ENCODE results near the gene CLASRP.
"Not testable (repeated sequence)": the region's sequence is repeated elsewhere in the genome, so short reads cannot be mapped to it uniquely, and the experiment has no call there.

CLASRP gene

DNA sequence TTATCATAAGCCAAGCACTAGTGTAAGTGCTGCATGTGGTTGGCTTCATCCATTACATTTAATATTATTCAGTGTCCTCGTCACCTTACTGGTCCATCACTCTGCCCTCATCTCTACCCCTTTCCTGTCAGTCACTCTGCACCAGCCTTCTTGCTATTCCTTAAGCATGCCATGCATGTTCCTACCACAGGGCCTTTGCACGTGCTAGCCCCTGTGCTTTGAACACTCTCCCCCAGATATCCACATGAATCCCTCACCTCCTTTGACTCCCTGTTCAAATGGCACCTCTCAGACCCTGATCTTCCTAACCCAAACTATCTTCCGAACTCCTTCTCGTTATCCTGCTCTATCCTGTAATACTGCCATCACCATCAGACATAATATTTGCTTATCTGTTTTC, 40.8 kb upstream of the CLASRP start:
- no peak overlapping the region for H3K4me3 ChIP-seq (ENCODE audit: low read depth, low read length)
- TF ChIP-seq, protein P1, sequence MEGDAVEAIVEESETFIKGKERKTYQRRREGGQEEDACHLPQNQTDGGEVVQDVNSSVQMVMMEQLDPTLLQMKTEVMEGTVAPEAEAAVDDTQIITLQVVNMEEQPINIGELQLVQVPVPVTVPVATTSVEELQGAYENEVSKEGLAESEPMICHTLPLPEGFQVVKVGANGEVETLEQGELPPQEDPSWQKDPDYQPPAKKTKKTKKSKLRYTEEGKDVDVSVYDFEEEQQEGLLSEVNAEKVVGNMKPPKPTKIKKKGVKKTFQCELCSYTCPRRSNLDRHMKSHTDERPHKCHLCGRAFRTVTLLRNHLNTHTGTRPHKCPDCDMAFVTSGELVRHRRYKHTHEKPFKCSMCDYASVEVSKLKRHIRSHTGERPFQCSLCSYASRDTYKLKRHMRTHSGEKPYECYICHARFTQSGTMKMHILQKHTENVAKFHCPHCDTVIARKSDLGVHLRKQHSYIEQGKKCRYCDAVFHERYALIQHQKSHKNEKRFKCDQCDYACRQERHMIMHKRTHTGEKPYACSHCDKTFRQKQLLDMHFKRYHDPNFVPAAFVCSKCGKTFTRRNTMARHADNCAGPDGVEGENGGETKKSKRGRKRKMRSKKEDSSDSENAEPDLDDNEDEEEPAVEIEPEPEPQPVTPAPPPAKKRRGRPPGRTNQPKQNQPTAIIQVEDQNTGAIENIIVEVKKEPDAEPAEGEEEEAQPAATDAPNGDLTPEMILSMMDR (IDR thresholded peaks at IDR 0.05; ENCODE audit: borderline replicate concordance, insufficient read depth, low read depth, low read length), result no peak

- not testable (repeated sequence) for H3K4me3 ChIP-seq (ENCODE audit: low read depth, low read length)
Measured at GRCh38 chr19:44999131-44999925, 39.5 kb upstream of the CLASRP start.

- H3K4me3 ChIP-seq (ENCODE audit: low read depth, low read length), result not testable (repeated sequence)
Measured at GRCh38 chr19:45000665-45001064, 38.2 kb upstream of the CLASRP start.

DNA sequence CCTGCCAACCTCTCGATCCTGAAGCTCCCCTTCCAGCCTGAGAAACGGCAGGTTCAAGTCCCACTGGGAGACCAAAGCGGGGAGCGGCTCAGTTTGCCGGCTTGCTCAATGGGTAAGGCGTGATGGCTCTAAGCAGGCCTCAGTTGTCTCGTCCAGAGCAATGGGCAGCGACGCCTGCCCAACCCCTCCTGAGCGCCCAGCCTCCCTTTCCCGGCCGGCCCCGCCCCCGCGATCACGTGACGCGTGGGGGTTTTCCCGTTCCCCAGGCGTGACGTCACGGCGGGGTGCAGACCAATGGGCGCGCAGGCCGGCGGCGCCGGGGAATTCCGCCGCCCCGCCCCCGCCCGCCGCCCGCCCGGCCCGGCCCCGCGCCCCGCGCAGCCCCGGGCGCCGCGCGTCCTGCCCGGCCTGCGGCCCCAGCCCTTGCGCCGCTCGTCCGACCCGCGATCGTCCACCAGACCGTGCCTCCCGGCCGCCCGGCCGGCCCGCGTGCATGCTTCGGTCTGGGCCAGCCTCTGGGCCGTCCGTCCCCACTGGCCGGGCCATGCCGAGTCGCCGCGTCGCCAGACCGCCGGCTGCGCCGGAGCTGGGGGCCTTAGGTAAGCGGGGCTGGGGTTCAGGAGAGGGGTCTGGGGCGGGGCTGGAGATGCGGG, 37.6 kb upstream of the CLASRP start, which contains the start of gene RELB:
TSS of gene RELB (plus strand) at position 378 of the 653 bp plus-strand sequence. CDS start at position 494, 116 bp downstream.
- H3K4me3 ChIP-seq (ENCODE audit: low read depth, low read length), result peak within 1 kb of the TSS; percentile 75
- TF ChIP-seq, protein P1 (IDR thresholded peaks at IDR 0.05; ENCODE audit: borderline replicate concordance, insufficient read depth, low read depth, low read length), result no peak

DNA sequence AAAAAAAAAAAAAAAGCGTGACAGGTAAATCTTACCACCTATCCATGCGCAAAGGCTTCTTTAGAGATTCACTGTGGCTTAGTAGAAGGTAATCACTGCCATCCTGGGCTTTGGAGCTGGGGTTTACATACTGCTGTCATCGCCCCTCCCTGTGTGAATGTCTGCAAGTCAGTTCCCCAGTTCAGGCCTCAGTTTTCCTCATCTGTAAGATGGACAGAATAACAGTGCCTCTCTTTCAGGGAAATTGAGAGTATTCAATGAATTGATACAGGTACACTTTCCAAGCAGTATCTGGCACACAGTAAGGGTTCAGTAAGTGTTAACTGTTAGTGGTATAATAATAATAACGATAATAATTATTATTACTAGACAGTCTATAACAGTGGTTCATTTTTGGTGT, 35.4 kb upstream of the CLASRP start:
- TF ChIP-seq, protein P1 (IDR thresholded peaks at IDR 0.05; ENCODE audit: borderline replicate concordance, insufficient read depth, low read depth, low read length), result no peak
- no peak overlapping the region for H3K4me3 ChIP-seq (ENCODE audit: low read depth, low read length)

DNA sequence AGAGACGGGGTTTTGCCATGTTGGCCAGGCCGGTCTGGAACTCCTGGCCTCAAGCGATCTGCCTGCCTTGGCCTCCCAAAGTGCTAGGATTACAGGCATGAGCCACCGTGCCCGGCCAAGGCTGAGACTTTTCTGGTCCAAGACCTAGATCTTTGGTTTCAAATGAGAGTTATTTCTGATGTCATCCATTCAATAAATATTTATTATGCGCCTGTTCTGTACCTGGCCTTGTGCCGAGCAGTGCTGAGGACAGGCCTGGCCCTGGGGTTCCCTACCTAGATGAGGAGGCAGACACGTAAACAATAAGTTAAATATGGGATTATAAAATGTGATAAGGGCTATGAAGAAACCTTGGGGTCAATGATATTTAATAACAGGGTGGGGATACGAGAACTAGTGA, 33.1 kb upstream of the CLASRP start:
- TF ChIP-seq, protein P1 (IDR thresholded peaks at IDR 0.05; ENCODE audit: borderline replicate concordance, insufficient read depth, low read depth, low read length), result no peak
- no peak overlapping the region for H3K4me3 ChIP-seq (ENCODE audit: low read depth, low read length)

DNA sequence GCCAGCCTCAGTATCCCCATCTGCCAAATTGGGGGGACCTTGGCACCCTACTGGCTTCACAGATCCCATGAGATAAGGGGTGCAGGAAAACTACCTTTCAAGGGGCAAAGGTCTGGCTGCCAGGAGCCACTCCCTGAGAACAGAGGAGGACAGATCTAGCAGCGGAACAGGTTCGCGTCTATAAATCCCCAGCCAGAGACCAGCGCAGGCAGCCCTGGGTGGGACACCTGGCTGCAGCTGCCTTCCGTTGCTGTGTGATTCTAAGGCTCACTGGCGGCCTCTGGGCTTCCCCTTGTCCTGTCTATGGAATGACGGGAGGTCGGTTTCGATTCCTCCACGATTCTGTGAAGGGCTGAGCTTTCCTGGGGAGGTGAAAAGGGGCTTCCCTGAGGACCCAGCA, 30.3 kb upstream of the CLASRP start:
- TF ChIP-seq, protein P1 (IDR thresholded peaks at IDR 0.05; ENCODE audit: borderline replicate concordance, insufficient read depth, low read depth, low read length), result no peak

DNA sequence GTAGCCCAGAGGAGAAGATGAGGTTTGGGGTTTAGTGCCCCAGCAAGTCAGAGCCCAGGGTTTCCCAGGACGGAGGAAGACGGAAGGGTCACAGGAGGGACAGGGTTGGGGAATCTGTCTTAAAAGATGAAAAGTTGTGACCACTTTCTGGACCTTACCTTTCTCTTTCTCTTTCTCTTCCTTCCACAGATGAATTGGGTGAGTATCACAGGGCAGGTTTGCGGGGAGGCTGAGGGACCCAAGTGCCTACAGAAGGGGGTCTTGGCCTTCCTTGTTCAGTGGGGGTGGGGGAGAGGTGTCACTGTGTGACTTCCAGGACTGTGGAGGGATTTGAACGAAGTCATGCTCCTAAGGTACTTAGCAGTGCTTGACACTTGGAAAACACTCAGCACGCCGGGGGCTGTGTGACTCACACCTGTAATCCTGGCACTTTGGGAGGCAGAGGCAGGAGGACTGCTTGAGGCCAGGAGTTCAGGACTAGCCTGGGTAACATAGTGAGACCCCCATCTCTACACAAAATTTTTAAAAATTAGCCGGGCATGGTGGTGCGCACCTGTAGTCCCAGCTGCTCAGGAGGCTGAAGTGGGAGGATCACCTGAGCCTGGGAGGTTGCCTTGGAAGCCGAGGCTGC, 29.1 kb upstream of the CLASRP start:
- no peak overlapping the region for H3K4me3 ChIP-seq (ENCODE audit: low read depth, low read length)

More for the DNA sequence above, 30.3 kb upstream of the CLASRP start:
- H3K4me3 ChIP-seq (ENCODE audit: low read depth, low read length), result no peak overlapping the region

More for the DNA sequence above, 29.1 kb upstream of the CLASRP start:
- TF ChIP-seq, protein P1 (IDR thresholded peaks at IDR 0.05; ENCODE audit: borderline replicate concordance, insufficient read depth, low read depth, low read length), result no peak

Data from GM12875 (cell line).